NCI-H1092 (cell line): ENCODE data around the gene CTNNA3.

Experiments used
- DNase-seq: peaks from one replicate; lab custom pipeline; 2025; lab: John Stamatoyannopoulos, UW

The CTNNA3 gene

GRCh38 chr10:65911151-65911835, 1784.7 kb downstream of the CTNNA3 start:
- no peak for DNase-seq

GRCh38 chr10:65910209-65910608, 1785.8 kb downstream of the CTNNA3 start:
- no peak for DNase-seq

DNA sequence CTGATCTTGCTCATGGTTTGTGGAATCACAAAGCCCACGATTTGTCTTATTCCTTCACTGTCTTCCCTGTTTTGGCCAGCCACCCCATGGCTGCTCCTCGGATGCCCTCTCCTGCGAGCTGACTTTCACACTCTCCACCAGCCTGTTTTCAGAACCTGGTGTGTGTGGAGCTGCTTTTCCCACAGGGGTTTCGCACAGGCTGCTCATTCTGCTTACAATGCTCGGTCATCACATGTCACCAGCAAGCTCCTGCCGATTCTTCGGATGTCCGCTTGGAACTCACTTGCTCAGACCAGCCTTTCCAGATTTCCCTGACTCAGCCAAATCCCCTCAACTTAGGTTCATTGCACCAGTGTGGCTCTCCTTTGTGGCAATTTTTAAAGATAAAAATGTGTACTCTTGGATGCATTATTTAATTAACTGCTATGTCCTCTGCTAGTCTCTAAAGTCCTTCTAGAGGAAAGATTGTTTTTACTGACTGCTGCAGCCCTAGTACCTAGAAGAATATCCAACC, 1788.7 kb downstream of the CTNNA3 start:
- DNase-seq: no peak

GRCh38 chr10:65903620-65904019, 1792.4 kb downstream of the CTNNA3 start:
- DNase-seq: no peak

DNA sequence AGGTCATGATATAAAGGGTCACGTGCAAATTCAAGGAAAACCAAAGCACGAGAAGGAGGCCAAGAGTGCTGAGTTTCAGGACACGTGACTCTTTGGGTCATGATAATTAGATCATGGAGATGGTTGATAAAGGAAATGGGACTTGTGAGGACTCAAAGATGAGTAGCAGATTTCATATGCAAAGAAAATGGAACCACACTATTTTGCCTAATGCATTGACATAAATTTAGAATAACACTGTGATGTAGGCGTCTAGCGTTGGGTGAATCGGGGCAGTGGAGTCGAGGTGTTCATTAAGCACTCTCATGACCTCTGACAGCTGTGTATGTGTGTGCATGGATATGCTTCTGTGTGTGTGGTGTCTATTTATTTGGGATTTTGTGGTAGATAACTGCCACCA, 1795.7 kb downstream of the CTNNA3 start:
- no peak for DNase-seq

DNA sequence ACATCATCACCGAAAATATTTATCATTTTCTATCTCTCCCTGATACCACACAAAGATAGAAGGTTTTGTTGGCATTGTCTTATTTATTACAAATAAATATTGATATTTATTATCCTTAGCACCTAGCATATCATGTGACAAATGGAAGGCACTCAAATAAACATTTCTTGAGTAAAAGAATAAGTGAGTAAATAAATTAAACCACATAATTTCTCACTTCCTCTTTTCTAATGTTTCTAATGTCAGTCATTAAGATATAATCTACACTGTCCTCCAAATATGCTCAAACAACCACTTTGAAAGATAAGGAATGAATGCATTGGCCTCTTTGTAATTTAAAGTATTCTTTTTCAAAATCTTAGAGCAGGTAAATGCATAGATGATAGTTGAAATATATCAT, 1797.9 kb downstream of the CTNNA3 start:
- DNase-seq: no peak

- DNase-seq: no peak
Observed at GRCh38 chr10:65894961-65895360, 1801.0 kb downstream of the CTNNA3 start.

GRCh38 chr10:65894379-65894778, 1801.6 kb downstream of the CTNNA3 start:
- DNase-seq: no peak

DNA sequence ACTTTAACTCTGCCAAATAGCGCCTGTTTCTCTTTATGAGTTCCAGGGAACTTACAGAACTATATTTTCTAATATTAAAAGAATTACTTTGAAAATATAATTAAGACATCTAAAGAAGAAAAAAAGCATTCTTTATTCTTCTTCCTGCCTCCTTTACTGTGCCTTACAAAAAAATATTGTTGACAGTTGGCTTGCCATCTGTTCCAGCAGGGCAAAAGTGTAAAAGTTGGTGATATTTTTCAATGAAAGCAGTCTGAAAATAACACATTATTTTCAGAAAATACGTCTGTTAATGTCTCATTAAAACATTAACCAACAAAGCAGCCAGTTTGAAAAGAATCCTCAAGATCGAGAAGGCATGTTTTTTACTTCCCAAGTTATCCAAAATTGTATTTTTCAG, 1802.3 kb downstream of the CTNNA3 start:
- DNase-seq: no peak

DNA sequence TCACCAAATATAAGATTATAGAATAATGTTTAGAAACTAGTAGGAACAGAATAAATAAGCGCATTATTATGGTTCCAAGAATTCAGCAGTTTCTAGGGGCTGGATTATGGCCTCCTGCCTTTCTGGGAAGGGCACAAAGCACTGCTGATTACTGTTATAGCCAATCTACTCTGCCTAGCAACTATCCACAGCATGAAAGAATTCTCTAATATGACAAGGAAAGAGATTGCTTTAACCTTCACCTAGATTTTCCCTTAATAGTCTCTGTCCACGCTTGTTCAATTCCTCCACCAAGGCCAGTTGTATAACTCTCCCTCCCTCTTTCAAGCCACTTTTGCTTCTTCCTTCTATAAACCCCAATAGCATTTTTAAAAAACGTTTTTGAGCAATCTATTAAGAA, 1803.7 kb downstream of the CTNNA3 start:
- no peak for DNase-seq

- no peak for DNase-seq
Observed at GRCh38 chr10:65891073-65891981, 1804.7 kb downstream of the CTNNA3 start.

DNA sequence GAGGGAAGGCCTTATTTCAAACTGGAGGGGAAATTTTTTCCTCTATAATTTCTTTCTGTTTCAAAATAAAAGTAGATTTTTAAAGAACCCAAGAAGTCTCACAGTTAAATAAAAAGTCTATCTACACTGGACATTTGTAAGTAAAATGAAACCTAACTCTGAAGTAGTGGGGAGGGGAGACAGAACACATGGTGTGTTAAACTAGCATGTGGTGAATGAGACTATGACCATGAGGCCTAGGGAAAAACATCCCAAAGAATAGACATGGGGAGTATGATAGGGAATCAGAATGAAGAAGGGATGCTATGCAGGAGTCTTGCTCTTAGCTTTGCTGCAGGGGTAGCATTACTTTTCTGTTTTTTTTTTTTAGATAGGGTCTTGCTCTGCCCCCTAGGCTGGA, 1831.5 kb downstream of the CTNNA3 start:
- no peak for DNase-seq

DNA sequence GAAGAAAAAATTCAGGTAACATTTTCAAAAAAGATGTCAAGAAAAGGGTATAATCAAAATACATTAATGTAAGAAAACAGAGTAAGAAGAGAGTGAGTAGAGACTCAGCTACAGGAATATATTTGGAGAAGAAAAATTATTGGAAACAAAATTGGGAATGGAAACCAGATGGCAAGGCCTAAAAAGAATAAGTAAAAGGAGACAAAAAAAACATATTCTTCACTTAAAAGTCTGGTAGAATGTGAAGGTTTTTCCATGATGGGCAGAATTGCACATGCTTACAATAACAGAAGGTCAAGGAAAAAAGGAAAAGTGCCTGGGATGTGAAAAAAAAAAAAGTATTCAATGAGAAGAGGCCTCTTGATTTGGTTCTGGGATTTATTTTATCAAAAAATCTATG, 1832.0 kb downstream of the CTNNA3 start:
- DNase-seq: no peak
